Liver (tissue), 9 donors: ENCODE measurements around the gene MTM1. TPM values are rescaled to one million over a fixed set of nuclear protein-coding genes. Genes with fewer than 3 reads are reported as not detected.

Source experiments
- DNase-seq: peaks from one replicate; pipeline ENCODE4 v3.0.0-alpha.2; 2017; ENCODE audit warnings: low spot score
- H3K27ac ChIP-seq, 2 donors: one replicate each; pipeline ENCODE4 v1.7.0; 2013; ENCODE audit warnings: inconsistent platforms in 2 of 2, low read length in 2 of 2, control low read depth in 1 of 2, low read depth in 1 of 2, mild to moderate bottlenecking in 1 of 2
- H3K27me3 ChIP-seq, 4 donors: one replicate each; pipeline versions ENCODE4 v1.6.1 to v1.7.0; 2013; ENCODE audit warnings: low read length in 3 of 4, inconsistent platforms in 1 of 4, mild to moderate bottlenecking in 1 of 4, moderate library complexity in 1 of 4; ENCODE audit not compliant: control insufficient read depth in 4 of 4, insufficient read depth in 4 of 4
- H3K36me3 ChIP-seq, 4 donors: one replicate each; pipeline versions ENCODE4 v1.6.1 to v1.7.0; 2013; ENCODE audit warnings: low read length in 3 of 4, mild to moderate bottlenecking in 3 of 4, low read depth in 1 of 4, moderate library complexity in 1 of 4; ENCODE audit not compliant: control insufficient read depth in 4 of 4, insufficient read depth in 3 of 4
- H3K4me1 ChIP-seq, 4 donors: one replicate each; pipeline versions ENCODE4 v1.6.1 to v1.7.0; 2013; ENCODE audit warnings: low read length in 3 of 4, mild to moderate bottlenecking in 3 of 4, moderate library complexity in 1 of 4; ENCODE audit not compliant: control insufficient read depth in 4 of 4, insufficient read depth in 4 of 4
- H3K4me3 ChIP-seq, 3 donors: one replicate each; pipeline versions ENCODE4 v1.6.1 to v1.7.0; 2013; ENCODE audit warnings: low read length in 3 of 3, control low read depth in 1 of 3, low read depth in 1 of 3, mild to moderate bottlenecking in 1 of 3
- H3K9ac ChIP-seq, 2 donors: one replicate each; pipeline ENCODE4 v1.7.0; 2013; ENCODE audit warnings: low read length in 2 of 2, mild to moderate bottlenecking in 2 of 2, moderate library complexity in 2 of 2, control low read depth in 1 of 2, low read depth in 1 of 2
- H3K9me3 ChIP-seq, 4 donors: one replicate each; pipeline versions ENCODE4 v1.6.1 to v1.7.0; 2013; ENCODE audit warnings: low read length in 3 of 4; ENCODE audit not compliant: control insufficient read depth in 4 of 4
- FOXA1 ChIP-seq: IDR thresholded peaks from 2 replicates; pipeline ENCODE4 v1.6.1; 2016; ENCODE audit warnings: antibody characterized with exemption
- FOXA2 ChIP-seq: IDR thresholded peaks from 2 replicates; pipeline ENCODE4 v1.6.1; 2016; ENCODE audit warnings: antibody characterized with exemption
- GABPA ChIP-seq, 2 donors: IDR thresholded peaks in 1 of 2; conservative IDR thresholded peaks in 1 of 2; 2 replicates each; pipeline ENCODE4 v1.6.1; 2016; ENCODE audit warnings: antibody characterized with exemption in 2 of 2, mild to moderate bottlenecking in 1 of 2, moderate library complexity in 1 of 2
- HNF4A ChIP-seq, 2 donors: conservative IDR thresholded peaks; 2 replicates each; pipeline ENCODE4 v1.6.1; 2016; ENCODE audit warnings: antibody characterized with exemption in 2 of 2, mild to moderate bottlenecking in 2 of 2
- HNF4G ChIP-seq: IDR thresholded peaks from 2 replicates; pipeline ENCODE4 v1.6.1; 2016; ENCODE audit warnings: antibody characterized with exemption
- NR2F2 ChIP-seq: IDR thresholded peaks from 2 replicates; pipeline ENCODE4 v1.6.1; 2016; ENCODE audit warnings: antibody characterized with exemption
- RAD21 ChIP-seq, 2 donors: IDR thresholded peaks; 2 replicates each; pipeline ENCODE4 v1.6.1; 2016; ENCODE audit warnings: antibody characterized with exemption in 2 of 2, mild to moderate bottlenecking in 2 of 2
- RXRA ChIP-seq, 2 donors: IDR thresholded peaks; 2 replicates each; pipeline ENCODE4 v1.6.1; 2017 to 2018; ENCODE audit warnings: antibody characterized with exemption in 2 of 2, mild to moderate bottlenecking in 1 of 2
- SP1 ChIP-seq: IDR thresholded peaks from 2 replicates; pipeline ENCODE4 v1.6.1; 2018; ENCODE audit warnings: antibody characterized with exemption, mild to moderate bottlenecking
- TAF1 ChIP-seq: conservative IDR thresholded peaks from 2 replicates; pipeline ENCODE4 v1.6.1; 2016; ENCODE audit warnings: antibody characterized with exemption, mild to moderate bottlenecking
- WGBS: extraction: QIAGEN DNeasy Blood & Tissue Kit; methylation state at CpG from one replicate; pipeline ENCODE4 v1.1.7; 2013; 5-methylcytosine and 5-hydroxymethylcytosine counted together
- polyA plus RNA-seq, 2 donors: library from polyadenylated mRNA; stranded (reverse) in 1 of 2; unstranded in 1 of 2; fragments of 200-250 nt in 1 of 2; fragments of >200 nt in 1 of 2; fragmentation: Nextera tagmentation in 1 of 2; extraction: Ambion mirVana in 1 of 2; gene quantifications; one replicate each; pipeline versions ENCODE4 v1.2.1 to v1.2.3, GENCODE V29; 2013 to 2015
- total RNA-seq, 2 donors: library from RNA; depleted of rRNA; stranded (reverse); fragments of >200 nt; gene quantifications; one replicate each; pipeline ENCODE4 v1.2.3, GENCODE V29; 2014
- TF ChIP-seq, protein P1 (sequence below): IDR thresholded peaks from 2 replicates; pipeline ENCODE4 v1.6.1; 2016; ENCODE audit warnings: antibody characterized with exemption
- TF ChIP-seq, protein P2 (sequence below): IDR thresholded peaks from 2 replicates; pipeline ENCODE4 v1.6.1; 2016; ENCODE audit warnings: antibody characterized with exemption
- TF ChIP-seq, protein P3 (sequence below): IDR thresholded peaks from 2 replicates; pipeline ENCODE4 v1.6.1; 2016; ENCODE audit warnings: antibody characterized with exemption, mild to moderate bottlenecking
- TF ChIP-seq, protein P4 (sequence below): fragments of 150-350 bp; IDR thresholded peaks from 2 replicates; pipeline ENCODE4 v1.5.1; 2017; ENCODE audit warnings: improper control_type of control experiment, low read depth, low read length; ENCODE audit not compliant: missing input control
- donor health status: healthy.
- donor health status: healthy.
- donor health status: healthy.
- donor health status: healthy.
- donor health status: healthy.

The MTM1 gene
- total and polyA plus RNA-seq, 4 donors = 5.9 to 21.2 (median 11.4) TPM

DNA sequence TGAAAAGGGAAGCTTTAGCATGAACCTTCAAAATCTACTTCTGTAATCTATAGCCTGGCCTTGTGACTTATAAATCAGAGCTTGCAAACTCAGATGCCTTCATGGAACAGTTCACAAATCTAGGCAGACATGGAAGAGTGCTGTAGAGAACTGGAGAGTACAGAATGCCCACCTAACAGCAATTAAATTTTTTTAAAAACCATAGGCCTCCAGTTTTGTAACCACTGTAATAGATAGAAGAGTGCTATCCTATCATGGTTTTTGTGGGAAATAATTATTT is 135.2 kb downstream of the MTM1 start:
- no peaks in the 10 kb centered on the region for H3K9me3 ChIP-seq
- peaks cover 0 to 2% (median 0%) of the 10 kb centered on the region in 4 donors for H3K36me3 ChIP-seq
- no peak overlapping the region for H3K9ac ChIP-seq
- H3K4me1 ChIP-seq = no peaks in the 10 kb centered on the region
- H3K4me3 ChIP-seq = no peak overlapping the region
- DNase-seq = no peak
- no peaks in the 10 kb centered on the region for H3K27me3 ChIP-seq
- no peak overlapping the region for H3K27ac ChIP-seq
- TF ChIP-seq RXRA (IDR thresholded peaks at IDR 0.05) = no peak
- no peak for TF ChIP-seq HNF4G
- no peak for TF ChIP-seq FOXA1
- TF ChIP-seq, protein P1, sequence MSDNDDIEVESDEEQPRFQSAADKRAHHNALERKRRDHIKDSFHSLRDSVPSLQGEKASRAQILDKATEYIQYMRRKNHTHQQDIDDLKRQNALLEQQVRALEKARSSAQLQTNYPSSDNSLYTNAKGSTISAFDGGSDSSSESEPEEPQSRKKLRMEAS = no peak
- TF ChIP-seq RAD21 (IDR thresholded peaks at IDR 0.05) = no peak
- TF ChIP-seq, protein P2, sequence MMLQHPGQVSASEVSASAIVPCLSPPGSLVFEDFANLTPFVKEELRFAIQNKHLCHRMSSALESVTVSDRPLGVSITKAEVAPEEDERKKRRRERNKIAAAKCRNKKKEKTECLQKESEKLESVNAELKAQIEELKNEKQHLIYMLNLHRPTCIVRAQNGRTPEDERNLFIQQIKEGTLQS = no peak

DNA sequence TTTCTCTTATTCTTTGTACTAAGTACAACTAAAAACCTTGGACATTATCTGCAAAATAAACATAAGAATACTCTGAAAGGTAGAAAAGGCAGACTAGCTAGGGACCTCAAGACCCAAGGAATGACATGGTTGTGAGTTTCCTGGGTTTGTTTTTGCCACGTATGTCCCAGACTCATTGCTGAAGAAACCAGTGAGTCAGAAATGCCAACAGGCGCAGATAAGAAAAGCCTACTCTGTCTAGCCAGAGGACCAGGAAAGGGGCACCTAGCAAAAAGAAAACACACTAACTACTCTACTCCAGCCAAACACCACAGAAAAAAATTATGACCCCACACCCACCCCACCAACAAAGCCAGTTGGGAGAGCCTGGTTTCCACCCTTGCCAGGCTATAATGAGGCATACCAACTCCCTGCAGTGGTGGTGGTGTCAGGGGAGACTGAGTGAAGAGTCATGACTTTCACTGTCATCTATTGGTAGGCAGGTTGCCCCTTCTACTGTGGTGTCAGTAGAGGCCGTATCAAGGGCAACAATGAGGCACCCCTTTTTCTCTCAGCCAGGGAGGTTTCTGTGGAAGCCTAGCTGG is 135.7 kb downstream of the MTM1 start:
- H3K27ac ChIP-seq = no peak overlapping the region
- 95% methylated on average over 3 of the region's 3 CpGs for WGBS
- no peak for DNase-seq
- H3K27me3 ChIP-seq = no peaks in the 10 kb centered on the region
- H3K4me1 ChIP-seq = no peaks in the 10 kb centered on the region
- peaks cover 0 to 2% (median 0%) of the 10 kb centered on the region in 4 donors for H3K36me3 ChIP-seq
- TF ChIP-seq GABPA (IDR thresholded peaks at IDR 0.05 in 1 of 2, conservative IDR thresholded peaks at IDR 0.05 in 1 of 2) (no peak), NR2F2 (no peak), HNF4A (conservative IDR thresholded peaks at IDR 0.05) (no peak), TAF1 (no peak), FOXA2 (no peak), HNF4G (no peak), SP1 (no peak)
- TF ChIP-seq, protein P3, sequence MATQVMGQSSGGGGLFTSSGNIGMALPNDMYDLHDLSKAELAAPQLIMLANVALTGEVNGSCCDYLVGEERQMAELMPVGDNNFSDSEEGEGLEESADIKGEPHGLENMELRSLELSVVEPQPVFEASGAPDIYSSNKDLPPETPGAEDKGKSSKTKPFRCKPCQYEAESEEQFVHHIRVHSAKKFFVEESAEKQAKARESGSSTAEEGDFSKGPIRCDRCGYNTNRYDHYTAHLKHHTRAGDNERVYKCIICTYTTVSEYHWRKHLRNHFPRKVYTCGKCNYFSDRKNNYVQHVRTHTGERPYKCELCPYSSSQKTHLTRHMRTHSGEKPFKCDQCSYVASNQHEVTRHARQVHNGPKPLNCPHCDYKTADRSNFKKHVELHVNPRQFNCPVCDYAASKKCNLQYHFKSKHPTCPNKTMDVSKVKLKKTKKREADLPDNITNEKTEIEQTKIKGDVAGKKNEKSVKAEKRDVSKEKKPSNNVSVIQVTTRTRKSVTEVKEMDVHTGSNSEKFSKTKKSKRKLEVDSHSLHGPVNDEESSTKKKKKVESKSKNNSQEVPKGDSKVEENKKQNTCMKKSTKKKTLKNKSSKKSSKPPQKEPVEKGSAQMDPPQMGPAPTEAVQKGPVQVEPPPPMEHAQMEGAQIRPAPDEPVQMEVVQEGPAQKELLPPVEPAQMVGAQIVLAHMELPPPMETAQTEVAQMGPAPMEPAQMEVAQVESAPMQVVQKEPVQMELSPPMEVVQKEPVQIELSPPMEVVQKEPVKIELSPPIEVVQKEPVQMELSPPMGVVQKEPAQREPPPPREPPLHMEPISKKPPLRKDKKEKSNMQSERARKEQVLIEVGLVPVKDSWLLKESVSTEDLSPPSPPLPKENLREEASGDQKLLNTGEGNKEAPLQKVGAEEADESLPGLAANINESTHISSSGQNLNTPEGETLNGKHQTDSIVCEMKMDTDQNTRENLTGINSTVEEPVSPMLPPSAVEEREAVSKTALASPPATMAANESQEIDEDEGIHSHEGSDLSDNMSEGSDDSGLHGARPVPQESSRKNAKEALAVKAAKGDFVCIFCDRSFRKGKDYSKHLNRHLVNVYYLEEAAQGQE = no peak
- TF ChIP-seq, protein P2 = no peak
- TF ChIP-seq, protein P4, sequence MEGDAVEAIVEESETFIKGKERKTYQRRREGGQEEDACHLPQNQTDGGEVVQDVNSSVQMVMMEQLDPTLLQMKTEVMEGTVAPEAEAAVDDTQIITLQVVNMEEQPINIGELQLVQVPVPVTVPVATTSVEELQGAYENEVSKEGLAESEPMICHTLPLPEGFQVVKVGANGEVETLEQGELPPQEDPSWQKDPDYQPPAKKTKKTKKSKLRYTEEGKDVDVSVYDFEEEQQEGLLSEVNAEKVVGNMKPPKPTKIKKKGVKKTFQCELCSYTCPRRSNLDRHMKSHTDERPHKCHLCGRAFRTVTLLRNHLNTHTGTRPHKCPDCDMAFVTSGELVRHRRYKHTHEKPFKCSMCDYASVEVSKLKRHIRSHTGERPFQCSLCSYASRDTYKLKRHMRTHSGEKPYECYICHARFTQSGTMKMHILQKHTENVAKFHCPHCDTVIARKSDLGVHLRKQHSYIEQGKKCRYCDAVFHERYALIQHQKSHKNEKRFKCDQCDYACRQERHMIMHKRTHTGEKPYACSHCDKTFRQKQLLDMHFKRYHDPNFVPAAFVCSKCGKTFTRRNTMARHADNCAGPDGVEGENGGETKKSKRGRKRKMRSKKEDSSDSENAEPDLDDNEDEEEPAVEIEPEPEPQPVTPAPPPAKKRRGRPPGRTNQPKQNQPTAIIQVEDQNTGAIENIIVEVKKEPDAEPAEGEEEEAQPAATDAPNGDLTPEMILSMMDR = no peak
- no peaks in the 10 kb centered on the region for H3K9me3 ChIP-seq
- no peak overlapping the region for H3K9ac ChIP-seq
- no peak overlapping the region for H3K4me3 ChIP-seq
